Caco-2 (cell line): Measurements from ENCODE around the gene MEF2D. TPM values are rescaled to one million over a fixed set of nuclear protein-coding genes. Genes with fewer than 3 reads are reported as not detected.

Experiments used
- BruUV-seq: library from RNA; stranded (reverse); fragments of 400-500 nt; replicated peaks from 2 replicates; lab custom pipeline; 2021; lab: Mats Ljungman, UMichigan
- CTCF ChIA-PET: fragments of 300-600 bp; sonication (Branson Sonifier 250); formaldehyde crosslinking; loops from one replicate; lab custom pipeline; 2022; ENCODE audit warnings: antibody characterized with exemption; lab: Charles Lee
- POLR2A ChIA-PET: fragments of 300-600 bp; sonication (Branson Sonifier 250); formaldehyde crosslinking; loops from one replicate; lab custom pipeline; 2022; ENCODE audit warnings: antibody characterized with exemption; lab: Charles Lee
- DNase-seq, 2 experiments: peaks; one replicate each; pipeline versions ENCODE4 v3.0.0 to v3.0.0-alpha.2; 2020 to 2022
- H3K27me3 ChIP-seq: replicated peaks from 2 replicates; pipeline ENCODE4 v1.6.0; 2011; ENCODE audit warnings: low read length; ENCODE audit not compliant: control insufficient read depth, insufficient read depth
- H3K36me3 ChIP-seq: 2 replicates; pipeline ENCODE4 v1.5.1; 2011; ENCODE audit warnings: low read length; ENCODE audit not compliant: control insufficient read depth, insufficient read depth
- H3K4me1 ChIP-seq: fragments of 250-450 bp; sonication (Bioruptor Pico); 2 replicates; pipeline ENCODE4 v1.5.1; 2020; ENCODE audit warnings: mild to moderate bottlenecking
- H3K4me3 ChIP-seq: 2 replicates; pipeline ENCODE4 v1.5.1; 2011; ENCODE audit warnings: low read depth, mild to moderate bottlenecking, control low read depth, low read length
- H3K9me3 ChIP-seq: fragments of 250-450 bp; sonication (Bioruptor Pico); 2 replicates; pipeline ENCODE4 v1.5.1; 2020; ENCODE audit warnings: mild to moderate bottlenecking, moderate library complexity
- H3K27ac Mint-ChIP-seq: one replicate; pipeline ENCODE4 v1.8.0; 2022; ENCODE audit warnings: mixed read lengths; ENCODE audit not compliant: unreplicated experiment
- H3K27me3 Mint-ChIP-seq: one replicate; pipeline ENCODE4 v1.8.0; 2022; ENCODE audit warnings: mixed read lengths; ENCODE audit not compliant: insufficient read depth, unreplicated experiment
- H3K36me3 Mint-ChIP-seq: one replicate; pipeline ENCODE4 v1.8.0; 2022; ENCODE audit warnings: mild to moderate bottlenecking, mixed read lengths; ENCODE audit not compliant: insufficient read depth, unreplicated experiment
- H3K4me1 Mint-ChIP-seq: one replicate; pipeline ENCODE4 v1.8.0; 2022; ENCODE audit warnings: low read depth, mixed read lengths; ENCODE audit not compliant: unreplicated experiment
- H3K4me3 Mint-ChIP-seq: one replicate; pipeline ENCODE4 v1.8.0; 2022; ENCODE audit warnings: mild to moderate bottlenecking, moderate library complexity, mixed read lengths; ENCODE audit not compliant: unreplicated experiment
- H3K9me3 Mint-ChIP-seq: one replicate; pipeline ENCODE4 v1.8.0; 2022; ENCODE audit warnings: mixed read lengths; ENCODE audit not compliant: unreplicated experiment
- intact Hi-C: fragments of 100-400 bp; cut with micrococcal nuclease; formaldehyde crosslinking; loops from one replicate; pipeline ENCODE4 v1.10.0; 2022; ENCODE audit not compliant: unreplicated experiment
- total RNA-seq: library from RNA; stranded (reverse); gene quantifications from 2 replicates; pipeline ENCODE4 v1.2.3, GENCODE V29; 2022
- TF ChIP-seq, protein P1 (sequence below), 2 experiments: fragments of 200-600 bp in 1 of 2; IDR thresholded peaks; 1 replicate in 1 of 2; 2 replicates in 1 of 2; pipeline versions ENCODE4 v1.5.1 to v1.8.0; 2011 to 2022; ENCODE audit warnings: antibody characterized with exemption in 1 of 2, control low read depth in 1 of 2, inconsistent platforms in 1 of 2, low read depth in 1 of 2, low read length in 1 of 2, mild to moderate bottlenecking in 1 of 2, moderate library complexity in 1 of 2; ENCODE audit not compliant: insufficient read depth in 1 of 2, severe bottlenecking in 1 of 2, unreplicated experiment in 1 of 2

MEF2D gene
- total RNA-seq, 1 experiment from 2014 or later, result 18.6 TPM

DNA sequence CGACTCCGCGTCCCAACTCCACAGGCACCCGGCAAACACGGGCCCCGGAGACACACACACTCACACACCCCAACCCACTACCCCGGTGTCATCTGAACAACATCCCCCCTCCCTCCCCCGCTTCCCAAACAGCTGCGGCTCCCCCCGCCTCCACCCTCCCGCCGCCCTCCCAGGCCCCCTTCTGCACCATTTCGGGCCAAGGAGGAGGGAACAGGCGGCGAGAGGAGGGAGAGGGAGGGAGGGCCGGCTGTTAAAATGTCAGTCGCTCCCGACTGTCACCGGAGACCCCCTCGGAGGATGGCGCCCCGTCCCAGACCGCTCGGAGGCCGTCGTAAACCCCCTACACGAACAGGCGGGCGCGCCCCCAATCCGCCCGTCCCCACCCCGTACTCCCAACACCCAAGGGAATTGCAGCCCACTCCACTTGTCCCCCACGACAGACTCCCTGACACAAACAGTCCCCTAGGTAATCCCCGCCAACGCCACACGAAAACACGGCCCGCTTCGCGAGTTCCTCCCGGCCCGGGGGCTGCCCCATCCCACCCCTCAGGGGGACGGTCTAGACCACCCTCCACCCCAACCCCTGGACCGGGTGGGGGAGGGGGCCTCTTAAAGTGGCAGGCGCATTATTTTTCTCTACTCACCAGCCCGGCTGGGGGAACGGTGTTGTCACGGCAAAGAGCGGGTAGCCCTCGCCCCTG, 583 bp downstream of the MEF2D start:
- Mint-ChIP-seq H3K36me3 (peaks cover 7% of the 10 kb centered on the region), H3K4me1 (peaks cover 26% of the 10 kb centered on the region), H3K27me3 (no peaks in the 10 kb centered on the region), H3K9me3 (no peaks in the 10 kb centered on the region), H3K27ac (peak overlapping the region; percentile 94), H3K4me3 (peak overlapping the region; percentile 89)
- ChIA-PET CTCF (interaction anchor here (0.6 to 6.9 kb wide), 9 partner anchors 9 to 306 kb away, joined by 3 to 87 read pairs (median 3); partner anchors contain the start of gene SLC25A44), POLR2A (interaction anchor here (0.6 to 1.9 kb wide), 14 partner anchors 15 to 1250 kb away, joined by 3 to 92 read pairs (median 6); partner anchors contain the start of genes NAXE and SMG5)
- Histone ChIP-seq H3K36me3 (no peaks in the 10 kb centered on the region), H3K4me3 (peak overlapping the region; percentile 93), H3K27me3 (no peaks in the 10 kb centered on the region), H3K9me3 (no peaks in the 10 kb centered on the region), H3K4me1 (peaks cover 42% of the 10 kb centered on the region)
- TSS peak; percentile 19 for BruUV-seq
- TF ChIP-seq, protein P1, sequence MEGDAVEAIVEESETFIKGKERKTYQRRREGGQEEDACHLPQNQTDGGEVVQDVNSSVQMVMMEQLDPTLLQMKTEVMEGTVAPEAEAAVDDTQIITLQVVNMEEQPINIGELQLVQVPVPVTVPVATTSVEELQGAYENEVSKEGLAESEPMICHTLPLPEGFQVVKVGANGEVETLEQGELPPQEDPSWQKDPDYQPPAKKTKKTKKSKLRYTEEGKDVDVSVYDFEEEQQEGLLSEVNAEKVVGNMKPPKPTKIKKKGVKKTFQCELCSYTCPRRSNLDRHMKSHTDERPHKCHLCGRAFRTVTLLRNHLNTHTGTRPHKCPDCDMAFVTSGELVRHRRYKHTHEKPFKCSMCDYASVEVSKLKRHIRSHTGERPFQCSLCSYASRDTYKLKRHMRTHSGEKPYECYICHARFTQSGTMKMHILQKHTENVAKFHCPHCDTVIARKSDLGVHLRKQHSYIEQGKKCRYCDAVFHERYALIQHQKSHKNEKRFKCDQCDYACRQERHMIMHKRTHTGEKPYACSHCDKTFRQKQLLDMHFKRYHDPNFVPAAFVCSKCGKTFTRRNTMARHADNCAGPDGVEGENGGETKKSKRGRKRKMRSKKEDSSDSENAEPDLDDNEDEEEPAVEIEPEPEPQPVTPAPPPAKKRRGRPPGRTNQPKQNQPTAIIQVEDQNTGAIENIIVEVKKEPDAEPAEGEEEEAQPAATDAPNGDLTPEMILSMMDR (IDR thresholded peaks at IDR 0.05; ENCODE audit: insufficient read depth in 1 of 2, low read depth in 1 of 2, low read length in 1 of 2, severe bottlenecking in 1 of 2, unreplicated experiment in 1 of 2), result no peak
- intact Hi-C loops, result loop anchor here (10.0 kb wide), 1 partner anchor 105 kb away; the partner anchor contains the start of gene GPATCH4
- DNase-seq, result no peak

DNA sequence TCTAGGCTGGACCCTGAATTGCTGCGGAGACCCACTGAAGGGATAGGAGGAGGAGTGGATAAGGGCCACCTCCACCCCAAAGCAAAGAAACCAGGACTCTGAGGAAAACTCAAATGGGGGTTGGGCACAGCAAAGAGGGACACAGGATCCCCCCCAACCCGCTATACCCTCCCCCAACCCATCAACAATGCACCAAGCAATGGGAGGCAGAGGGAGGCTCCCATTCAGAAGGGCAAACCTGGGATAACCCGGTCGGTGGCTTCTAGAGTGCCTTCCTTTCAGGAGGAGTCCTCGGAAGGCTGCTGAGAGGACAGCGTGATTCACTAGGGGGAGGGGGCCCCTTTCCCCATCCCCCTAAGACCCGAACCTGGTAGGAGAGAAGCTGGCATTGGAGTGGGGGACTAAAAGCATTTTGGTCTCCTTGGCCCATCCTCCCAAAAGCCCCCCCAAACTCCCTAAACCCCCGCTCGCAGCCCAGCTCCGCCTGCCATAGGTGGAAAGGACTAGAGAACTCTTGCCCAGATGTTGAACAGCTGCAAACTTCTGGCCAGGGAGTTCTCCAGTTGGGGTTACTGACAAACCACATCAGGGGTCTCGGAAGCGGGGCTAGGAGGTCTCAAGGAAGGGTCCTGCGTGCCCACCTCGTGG, 1.3 kb downstream of the MEF2D start:
- ChIA-PET POLR2A (interaction anchor here (0.8 kb wide), 1 partner anchor 42 kb away, joined by 3 read pairs; no protein-coding TSS in a partner anchor), CTCF (interaction anchor here (0.6 to 6.9 kb wide), 3 partner anchors 42 to 166 kb away, joined by 3 to 87 read pairs (median 5); no protein-coding TSS in a partner anchor)
- Mint-ChIP-seq H3K36me3 (peaks cover 7% of the 10 kb centered on the region), H3K27me3 (no peaks in the 10 kb centered on the region), H3K4me1 (peaks cover 22% of the 10 kb centered on the region), H3K27ac (peak overlapping the region; percentile 29), H3K4me3 (peak overlapping the region; percentile 89), H3K9me3 (no peaks in the 10 kb centered on the region)
- intact Hi-C loops, result no loop called here
- no peak for DNase-seq
- Histone ChIP-seq H3K36me3 (no peaks in the 10 kb centered on the region), H3K27me3 (no peaks in the 10 kb centered on the region), H3K4me3 (peak overlapping the region; percentile 93), H3K9me3 (no peaks in the 10 kb centered on the region), H3K4me1 (peaks cover 36% of the 10 kb centered on the region)
- BruUV-seq, result no TSS peak
- TF ChIP-seq, protein P1 (IDR thresholded peaks at IDR 0.05; ENCODE audit: insufficient read depth in 1 of 2, low read depth in 1 of 2, low read length in 1 of 2, severe bottlenecking in 1 of 2, unreplicated experiment in 1 of 2), result no peak
